Measurements from ENCODE around the gene TDRD9. TPM values are rescaled to one million over a fixed set of nuclear protein-coding genes. Genes with fewer than 3 reads are reported as not detected.

Gene TDRD9
- total and polyA plus RNA-seq, 2 of the 4 experiments (the other 2 are of a cell fraction), result 0.07 to 0.18 TPM

DNA sequence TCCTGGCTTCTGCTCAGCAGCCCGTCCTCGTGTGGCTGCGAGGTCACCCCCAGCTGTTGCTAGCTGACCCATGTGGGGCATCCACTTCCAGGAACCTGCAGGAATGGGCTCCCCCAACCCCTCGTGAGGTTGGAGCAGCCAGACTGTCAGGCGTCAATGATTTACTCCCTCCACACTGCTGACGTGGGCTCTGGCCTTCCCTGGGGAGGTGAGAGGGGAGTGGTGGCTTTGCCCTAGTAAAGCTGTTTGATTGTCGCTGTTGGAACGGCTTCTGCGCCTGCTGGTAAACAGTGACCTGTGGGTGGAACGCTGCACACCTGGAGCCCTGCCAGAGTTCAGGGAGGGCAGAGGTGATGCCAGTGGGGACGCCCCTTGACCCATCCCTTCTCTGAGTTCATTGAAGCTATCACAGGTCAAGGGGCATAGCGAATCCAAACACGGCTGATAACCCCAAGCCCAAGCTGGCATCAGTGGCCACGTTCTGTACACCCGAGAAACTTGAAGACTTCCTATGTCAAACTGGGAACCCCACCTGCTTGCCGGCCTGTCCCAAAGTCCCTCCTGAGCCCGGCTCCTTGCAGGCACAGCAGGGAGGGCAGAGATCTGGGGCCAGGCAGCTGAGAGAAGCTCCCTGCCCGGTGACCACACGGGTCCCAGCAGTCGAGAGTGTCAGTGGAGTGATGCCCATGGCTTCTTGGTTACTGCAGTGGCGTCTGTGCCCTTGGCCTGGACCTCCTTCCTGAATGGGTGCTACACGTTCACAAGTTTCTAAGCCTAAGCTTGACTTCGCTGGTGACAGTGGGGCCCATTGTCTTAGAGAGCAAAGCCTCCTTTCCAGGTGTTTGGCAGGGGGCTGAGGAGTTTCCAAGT lies 160.0 kb downstream of the TDRD9 start:
- Histone ChIP-seq H2BK15ac (ENCODE audit: low read depth, low read length) (no peak overlapping the region), H4K5ac (ENCODE audit: low read depth, low read length) (no peak overlapping the region), H3K79me1 (ENCODE audit: low read depth in 1 of 2, low read length in 2 of 2) (no peaks in the 10 kb centered on the region), H2BK20ac (ENCODE audit: low read depth, low read length) (no peak overlapping the region), H3K27me3 (ENCODE audit: control insufficient read depth, insufficient read depth, low read length) (peaks cover 3% of the 10 kb centered on the region), H3K4me3 (ENCODE audit: insufficient read depth, low read depth, low read length) (no peak overlapping the region), H3K4me1 (ENCODE audit: control insufficient read depth, insufficient read depth, low read length) (no peaks in the 10 kb centered on the region), H3K4ac (ENCODE audit: low read depth, low read length) (no peak overlapping the region), H2BK120ac (ENCODE audit: low read depth, low read length) (no peak overlapping the region), H3K9me3 (ENCODE audit: control insufficient read depth, insufficient read depth, low read length) (no peaks in the 10 kb centered on the region), H3K14ac (replicated peaks; ENCODE audit: low read depth, low read length) (no peak overlapping the region), H4K20me1 (ENCODE audit: insufficient read depth, low read length) (no peaks in the 10 kb centered on the region), H3K27ac (ENCODE audit: insufficient read depth, low read length) (no peak overlapping the region), H4K8ac (ENCODE audit: low read depth in 2 of 2, low read length in 2 of 2) (no peak overlapping the region), H3K56ac (ENCODE audit: extremely low read depth, insufficient read depth, low read length) (no peak overlapping the region), H4K91ac (ENCODE audit: insufficient read depth, low read depth, low read length) (no peak overlapping the region), H3K18ac (ENCODE audit: low read depth, low read length) (no peak overlapping the region), H2AK5ac (ENCODE audit: low read depth, low read length) (no peak overlapping the region), H3K9me1 (ENCODE audit: insufficient read depth, low read length) (no peaks in the 10 kb centered on the region), H2AFZ (replicated peaks; ENCODE audit: low read length, poor library complexity) (no peak overlapping the region), H2BK5ac (ENCODE audit: low read depth, low read length, poor library complexity, severe bottlenecking) (no peak overlapping the region), H3K9ac (ENCODE audit: low read depth, low read length) (no peak overlapping the region), H3K4me2 (ENCODE audit: low read depth, low read length) (no peak overlapping the region), H2AK9ac (replicated peaks; ENCODE audit: low read depth, low read length, poor library complexity) (no peak overlapping the region), H3K23ac (ENCODE audit: low read depth, low read length) (no peak overlapping the region), H3K36me3 (ENCODE audit: control insufficient read depth, insufficient read depth, low read length) (no peaks in the 10 kb centered on the region)
- ChIA-PET POLR2A (ENCODE audit: unreplicated experiment) (no interaction called here), CTCF (interaction anchor here (1.5 kb wide), 1 partner anchor 10 kb away, joined by 7 read pairs; no protein-coding TSS in a partner anchor)
- 48% methylated on average over 16 of the region's 23 CpGs; no CpG with 5 or more reads in 1 of the 2 experiments for WGBS, 2 experiments (ENCODE audit: extremely low coverage in 2 of 2, insufficient read length in 1 of 2)
- in situ Hi-C loops (cut with MboI; ENCODE audit: low sequenced_read_pairs), result loop anchor here (25.0 kb wide), 2 partner anchors 474 to 549 kb away; no protein-coding TSS in a partner anchor
- no peak for TF ChIP-seq POLR2A (IDR thresholded peaks at IDR 0.05; ENCODE audit: low read depth, low read length)
- TF ChIP-seq NFE2L2 (IDR thresholded peaks at IDR 0.05; ENCODE audit: low read depth, low read length), result no peak
- TF ChIP-seq, protein P1, sequence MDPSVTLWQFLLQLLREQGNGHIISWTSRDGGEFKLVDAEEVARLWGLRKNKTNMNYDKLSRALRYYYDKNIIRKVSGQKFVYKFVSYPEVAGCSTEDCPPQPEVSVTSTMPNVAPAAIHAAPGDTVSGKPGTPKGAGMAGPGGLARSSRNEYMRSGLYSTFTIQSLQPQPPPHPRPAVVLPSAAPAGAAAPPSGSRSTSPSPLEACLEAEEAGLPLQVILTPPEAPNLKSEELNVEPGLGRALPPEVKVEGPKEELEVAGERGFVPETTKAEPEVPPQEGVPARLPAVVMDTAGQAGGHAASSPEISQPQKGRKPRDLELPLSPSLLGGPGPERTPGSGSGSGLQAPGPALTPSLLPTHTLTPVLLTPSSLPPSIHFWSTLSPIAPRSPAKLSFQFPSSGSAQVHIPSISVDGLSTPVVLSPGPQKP (IDR thresholded peaks at IDR 0.05; ENCODE audit: borderline replicate concordance, low read depth, low read length), result no peak
- no peak for TF ChIP-seq RCOR1 (IDR thresholded peaks at IDR 0.05; ENCODE audit: insufficient replicate concordance, low read length)
- no peak for TF ChIP-seq BHLHE40 (IDR thresholded peaks at IDR 0.05; ENCODE audit: low read depth, low read length)
- TF ChIP-seq, protein P2, sequence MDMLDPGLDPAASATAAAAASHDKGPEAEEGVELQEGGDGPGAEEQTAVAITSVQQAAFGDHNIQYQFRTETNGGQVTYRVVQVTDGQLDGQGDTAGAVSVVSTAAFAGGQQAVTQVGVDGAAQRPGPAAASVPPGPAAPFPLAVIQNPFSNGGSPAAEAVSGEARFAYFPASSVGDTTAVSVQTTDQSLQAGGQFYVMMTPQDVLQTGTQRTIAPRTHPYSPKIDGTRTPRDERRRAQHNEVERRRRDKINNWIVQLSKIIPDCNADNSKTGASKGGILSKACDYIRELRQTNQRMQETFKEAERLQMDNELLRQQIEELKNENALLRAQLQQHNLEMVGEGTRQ (IDR thresholded peaks at IDR 0.05; ENCODE audit: low read depth, low read length), result no peak
- intact Hi-C loops (cut with micrococcal nuclease), result no loop called here
- no peak for DNase-seq
- no TSS peak for BruUV-seq (replicated peaks)
- ATAC-seq (ENCODE audit: low read depth), result no peak
- dilution Hi-C loops (cut with HindIII; ENCODE audit: low sequenced_read_pairs, unreplicated experiment), result no loop called here

Measured in IMR-90 (cell line).